Karpas-422 (cell line): ENCODE results near the gene EAF1. TPM values are rescaled to one million over a fixed set of nuclear protein-coding genes. Genes with fewer than 3 reads are reported as not detected.
A peak's percentile ranks its signal among the peaks of the same experiment; 100 is the strongest.
"Not testable (repeated sequence)": the region's sequence is repeated elsewhere in the genome, so short reads cannot be mapped to it uniquely, and the experiment has no call there.

Experiments
- DNase-seq: peaks from one replicate; pipeline ENCODE4 v3.0.0-alpha.2; 2015
- H2AFZ ChIP-seq: fragments of 200-600 bp; sonication (generic); 2 replicates; pipeline ENCODE4 v1.6.1; 2014; ENCODE audit warnings: antibody characterized with exemption, low read length, mixed read lengths
- H3K27ac ChIP-seq: fragments of 200-600 bp; sonication (generic); 2 replicates; pipeline ENCODE4 v1.5.1; 2014; ENCODE audit warnings: mild to moderate bottlenecking, low read length, moderate library complexity
- H3K27me3 ChIP-seq: fragments of 200-600 bp; sonication (generic); 2 replicates; pipeline ENCODE4 v1.6.1; 2014; ENCODE audit warnings: low read length, mixed read lengths
- H3K36me3 ChIP-seq: fragments of 200-600 bp; sonication (generic); 2 replicates; pipeline ENCODE4 v1.6.1; 2014; ENCODE audit warnings: low read length, mixed read lengths; ENCODE audit not compliant: insufficient read depth
- H3K4me1 ChIP-seq: fragments of 200-600 bp; sonication (generic); 2 replicates; pipeline ENCODE4 v1.6.1; 2014; ENCODE audit warnings: mild to moderate bottlenecking, low read length, mixed read lengths
- H3K4me2 ChIP-seq: fragments of 200-600 bp; sonication (generic); 2 replicates; pipeline ENCODE4 v1.6.1; 2014; ENCODE audit warnings: low read length, low read depth, mild to moderate bottlenecking; ENCODE audit not compliant: poor library complexity, severe bottlenecking
- H3K4me3 ChIP-seq: fragments of 200-600 bp; sonication (generic); 2 replicates; pipeline ENCODE4 v1.5.1; 2014; ENCODE audit warnings: mild to moderate bottlenecking, antibody characterized with exemption, low read length, mixed read lengths
- H3K79me2 ChIP-seq: fragments of 200-600 bp; sonication (generic); 2 replicates; pipeline ENCODE4 v1.6.1; 2014; ENCODE audit warnings: mild to moderate bottlenecking, low read length, mixed read lengths
- H3K9ac ChIP-seq: fragments of 200-600 bp; sonication (generic); 2 replicates; pipeline ENCODE4 v1.6.0; 2014; ENCODE audit warnings: low read length
- H3K9me2 ChIP-seq: fragments of 200-600 bp; sonication (generic), shearing (Covaris generic); replicated peaks from 2 replicates; pipeline ENCODE4 v1.6.0; 2014; ENCODE audit warnings: mild to moderate bottlenecking, low read length, moderate library complexity; ENCODE audit not compliant: insufficient read depth
- H3K9me3 ChIP-seq: fragments of 300-700, 200-600 bp; sonication (generic); 2 replicates; pipeline ENCODE4 v1.6.1; 2014; ENCODE audit warnings: low read length, mixed read lengths
- H4K20me1 ChIP-seq: fragments of 200-600 bp; sonication (generic); 2 replicates; pipeline ENCODE4 v1.6.1; 2014; ENCODE audit warnings: mild to moderate bottlenecking, antibody characterized with exemption, low read length, low read depth; ENCODE audit not compliant: insufficient read depth
- total RNA-seq: library from RNA; depleted of rRNA; stranded (reverse); fragments of >200 nt; shearing (Covaris generic); gene quantifications from 2 replicates; pipeline ENCODE4 v1.2.3, GENCODE V29; 2014; ENCODE audit warnings: low replicate concordance

Gene EAF1
- total RNA-seq, 1 experiment from 2014 or later, result 29.2 TPM

DNA sequence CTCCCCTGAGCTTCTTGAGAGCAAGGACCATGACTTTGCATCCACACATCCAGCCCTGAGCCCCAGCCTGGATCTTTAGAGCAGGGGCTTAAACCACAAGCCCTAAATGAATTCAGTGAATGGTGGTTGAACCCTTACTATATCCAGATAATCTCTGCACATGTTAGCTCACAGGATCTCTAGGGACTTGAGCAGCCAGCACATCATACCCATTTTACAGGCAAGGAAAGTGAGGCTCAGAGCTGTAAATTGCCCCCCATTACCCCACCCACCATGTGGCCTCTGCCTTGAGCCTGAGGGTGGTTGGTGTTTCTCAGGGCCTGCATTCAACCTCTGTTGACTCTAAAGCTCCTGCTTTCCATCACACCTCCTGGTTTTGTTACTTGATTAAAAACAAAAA is 27.6 kb downstream of the EAF1 start:
- Histone ChIP-seq H3K27me3 (no peaks in the 10 kb centered on the region), H3K9ac (no peak overlapping the region), H3K79me2 (no peaks in the 10 kb centered on the region), H3K9me2 (no peaks in the 10 kb centered on the region), H2AFZ (no peak overlapping the region), H3K27ac (no peak overlapping the region), H4K20me1 (no peaks in the 10 kb centered on the region), H3K4me3 (no peak overlapping the region), H3K9me3 (no peaks in the 10 kb centered on the region), H3K4me1 (no peaks in the 10 kb centered on the region), H3K4me2 (no peak overlapping the region), H3K36me3 (no peaks in the 10 kb centered on the region)
- DNase-seq, result no peak

- Histone ChIP-seq H2AFZ (no peak overlapping the region), H3K9me2 (no peaks in the 10 kb centered on the region), H3K27me3 (no peaks in the 10 kb centered on the region), H3K4me3 (no peak overlapping the region), H3K9me3 (no peaks in the 10 kb centered on the region), H3K4me1 (no peaks in the 10 kb centered on the region), H3K36me3 (no peaks in the 10 kb centered on the region), H3K27ac (no peak overlapping the region), H3K9ac (no peak overlapping the region), H3K4me2 (no peak overlapping the region), H4K20me1 (no peaks in the 10 kb centered on the region), H3K79me2 (no peaks in the 10 kb centered on the region)
- no peak for DNase-seq
These were observed 28.4 kb downstream of the EAF1 start for GRCh38 chr3:15455756-15456155.

- Histone ChIP-seq H3K36me3 (no peaks in the 10 kb centered on the region), H3K4me2 (no peak overlapping the region), H3K4me3 (no peak overlapping the region), H3K27me3 (no peaks in the 10 kb centered on the region), H3K79me2 (no peaks in the 10 kb centered on the region), H2AFZ (no peak overlapping the region), H3K4me1 (no peaks in the 10 kb centered on the region), H3K27ac (no peak overlapping the region), H4K20me1 (no peaks in the 10 kb centered on the region), H3K9me3 (no peaks in the 10 kb centered on the region), H3K9ac (no peak overlapping the region), H3K9me2 (no peaks in the 10 kb centered on the region)
- no peak for DNase-seq
These were observed 28.9 kb downstream of the EAF1 start for GRCh38 chr3:15456321-15456720.

GRCh38 chr3:15456915-15457314 is 29.5 kb downstream of the EAF1 start:
- not testable (repeated sequence) for H3K9ac ChIP-seq, H4K20me1 ChIP-seq, H3K9me2 ChIP-seq, H3K4me3 ChIP-seq, H3K9me3 ChIP-seq, H3K4me1 ChIP-seq, H3K4me2 ChIP-seq, H3K27ac ChIP-seq, H3K79me2 ChIP-seq, H3K27me3 ChIP-seq, H2AFZ ChIP-seq, DNase-seq, H3K36me3 ChIP-seq

DNA sequence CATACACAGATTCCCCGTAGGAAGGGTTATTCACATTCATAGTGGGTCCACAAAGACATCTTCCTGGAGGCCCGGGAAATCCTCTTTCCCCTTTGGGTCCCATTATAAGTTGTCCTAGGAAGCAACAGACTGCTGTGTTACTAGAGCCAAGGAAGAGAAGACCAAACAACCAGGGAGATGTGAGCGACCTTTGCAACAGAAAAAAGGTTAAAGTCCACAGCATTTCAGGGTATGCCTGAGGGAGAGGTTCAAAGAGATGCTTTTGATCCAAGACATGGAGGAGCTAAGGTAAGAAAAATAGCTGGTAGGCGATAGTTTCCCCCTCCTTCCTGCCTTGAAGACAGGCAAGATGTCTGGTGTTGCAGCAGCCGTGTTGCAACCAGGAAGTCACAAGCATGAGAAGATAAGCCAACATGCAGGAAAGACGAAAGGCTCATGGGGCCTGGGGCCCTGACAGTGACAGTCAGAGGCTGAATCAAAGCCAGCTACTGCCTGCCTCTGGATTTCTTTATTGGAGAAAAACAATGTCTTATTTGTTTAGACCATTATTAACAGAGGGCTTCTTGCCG is 30.9 kb downstream of the EAF1 start:
- Histone ChIP-seq H3K36me3 (no peaks in the 10 kb centered on the region), H3K4me3 (no peak overlapping the region), H2AFZ (no peak overlapping the region), H3K9me3 (no peaks in the 10 kb centered on the region), H4K20me1 (no peaks in the 10 kb centered on the region), H3K27ac (no peak overlapping the region), H3K9ac (no peak overlapping the region), H3K79me2 (no peaks in the 10 kb centered on the region), H3K9me2 (no peaks in the 10 kb centered on the region), H3K4me1 (no peaks in the 10 kb centered on the region), H3K4me2 (no peak overlapping the region), H3K27me3 (no peaks in the 10 kb centered on the region)
- DNase-seq, result no peak

DNA sequence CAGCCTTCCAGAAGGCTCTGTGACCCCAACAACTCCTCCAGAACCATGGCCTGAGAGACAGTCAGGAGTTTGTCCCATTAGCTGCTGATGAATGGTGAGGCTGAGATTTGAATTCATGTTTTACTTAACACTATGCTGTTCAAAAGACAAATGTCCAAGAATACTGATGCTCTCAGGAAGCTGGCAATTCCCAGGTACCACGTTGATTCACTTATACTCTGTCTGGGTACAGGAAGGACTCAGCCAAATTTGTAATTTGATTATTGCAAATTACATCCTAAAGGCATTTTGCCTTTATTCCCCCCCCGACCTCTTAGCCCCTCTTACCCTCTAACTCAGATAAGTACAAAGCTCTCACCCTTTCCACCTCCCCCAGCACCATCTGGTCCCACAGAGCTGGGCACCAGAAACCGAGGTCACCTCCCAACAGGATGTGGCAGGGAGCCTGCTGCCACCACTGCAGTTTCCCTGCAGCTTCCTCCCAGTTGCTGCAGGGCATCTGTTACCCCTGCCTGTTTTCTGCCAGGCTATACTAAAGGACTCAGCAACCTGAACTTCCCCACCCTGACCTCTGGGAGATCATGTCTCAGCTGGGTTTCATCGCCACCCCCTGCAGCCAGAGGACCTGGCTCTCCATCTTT is 33.6 kb downstream of the EAF1 start:
- H3K4me1 ChIP-seq, result no peaks in the 10 kb centered on the region
- no peak overlapping the region for H3K4me3 ChIP-seq
- H3K27ac ChIP-seq, result no peak overlapping the region
- H3K9me3 ChIP-seq, result no peaks in the 10 kb centered on the region
- H3K9me2 ChIP-seq, result no peaks in the 10 kb centered on the region
- H3K79me2 ChIP-seq, result no peaks in the 10 kb centered on the region
- H2AFZ ChIP-seq, result 0 out of 2 replicates have a peak overlapping the region, but pooled peaks have one; percentile 28
- no peaks in the 10 kb centered on the region for H3K36me3 ChIP-seq
- no peaks in the 10 kb centered on the region for H3K27me3 ChIP-seq
- no peak for DNase-seq
- H3K9ac ChIP-seq, result no peak overlapping the region
- H3K4me2 ChIP-seq, result no peak overlapping the region
- no peaks in the 10 kb centered on the region for H4K20me1 ChIP-seq

DNA sequence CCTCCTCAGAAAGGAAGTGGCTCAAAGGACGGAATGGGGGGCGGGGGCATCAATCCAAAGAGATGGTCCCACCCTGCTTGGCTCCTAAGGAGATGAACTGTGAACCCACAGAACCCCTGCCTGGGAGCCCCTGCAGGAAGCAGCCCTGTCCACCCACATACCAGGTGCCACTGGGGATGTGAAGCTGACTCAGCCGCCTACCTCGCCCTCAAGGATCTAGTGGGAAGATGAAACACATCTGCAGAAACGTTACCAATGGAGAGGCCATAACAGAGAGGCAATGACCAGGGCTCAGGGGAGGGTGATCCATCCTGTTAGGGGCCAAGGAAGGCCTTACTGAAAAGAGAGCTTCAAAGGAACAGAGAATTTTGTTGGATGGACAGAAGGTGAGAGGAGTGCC is 35.1 kb downstream of the EAF1 start:
- Histone ChIP-seq H3K9ac (no peak overlapping the region), H3K36me3 (no peaks in the 10 kb centered on the region), H3K4me1 (no peaks in the 10 kb centered on the region), H3K9me3 (no peaks in the 10 kb centered on the region), H3K27ac (no peak overlapping the region), H3K4me3 (no peak overlapping the region), H3K4me2 (no peak overlapping the region), H3K27me3 (no peaks in the 10 kb centered on the region), H3K79me2 (no peaks in the 10 kb centered on the region), H4K20me1 (no peaks in the 10 kb centered on the region), H3K9me2 (no peaks in the 10 kb centered on the region), H2AFZ (no peak overlapping the region)
- DNase-seq, result no peak

DNA sequence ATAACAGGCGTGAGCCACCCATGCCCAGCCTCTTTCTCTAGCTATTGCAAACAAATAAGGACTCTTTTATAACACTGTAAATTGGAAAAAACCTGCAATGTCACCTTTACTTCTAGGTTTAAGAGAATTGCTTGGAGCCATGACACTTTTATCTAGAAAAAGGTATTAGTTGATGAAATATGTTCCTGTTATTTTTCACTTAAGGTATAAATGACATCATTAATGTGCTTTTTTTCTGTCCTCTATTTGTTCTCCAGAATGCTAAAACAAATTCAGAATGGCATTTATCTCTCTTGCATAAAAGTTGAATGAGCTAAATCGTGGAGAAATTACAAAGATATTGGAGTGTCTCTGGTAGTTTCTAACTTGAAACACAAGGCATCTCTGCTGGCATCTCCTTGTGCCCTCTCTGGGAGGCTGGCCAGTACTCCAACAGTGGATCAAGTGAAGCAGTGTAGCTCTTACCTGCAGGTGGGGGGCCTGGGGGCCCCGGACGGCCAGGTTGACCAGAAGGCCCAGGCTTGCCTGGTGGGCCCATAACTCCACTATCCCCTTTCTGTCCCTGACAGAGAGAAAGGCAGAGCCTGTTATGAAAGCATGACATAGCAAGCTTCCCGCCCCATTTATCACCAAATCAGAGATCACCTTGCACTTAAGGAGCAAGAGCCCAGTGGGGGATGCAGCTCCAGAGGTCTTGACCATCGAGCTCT is 38.6 kb downstream of the EAF1 start:
- Histone ChIP-seq H3K4me2 (no peak overlapping the region), H3K4me1 (no peaks in the 10 kb centered on the region), H3K27ac (no peak overlapping the region), H3K9ac (no peak overlapping the region), H3K36me3 (no peaks in the 10 kb centered on the region), H3K79me2 (no peaks in the 10 kb centered on the region), H3K4me3 (no peak overlapping the region), H3K9me2 (no peaks in the 10 kb centered on the region), H4K20me1 (no peaks in the 10 kb centered on the region), H3K9me3 (no peaks in the 10 kb centered on the region), H2AFZ (no peak overlapping the region), H3K27me3 (no peaks in the 10 kb centered on the region)
- no peak for DNase-seq
